GM13977 (cell line): ENCODE measurements around the gene TAPT1.

Experiments
- DNase-seq: peaks from one replicate; pipeline ENCODE4 v3.0.0; 2012; ENCODE audit warnings: low spot score
- in situ Hi-C: fragments of 300-500 bp; cut with MboI; formaldehyde crosslinking; loops from one replicate; pipeline ENCODE4 v1.12.0; 2022; ENCODE audit warnings: low sequenced_read_pairs, low pct_unique_long_range_greater_than_20kb, mixed read lengths, inconsistent platforms; ENCODE audit not compliant: unreplicated experiment
- TF ChIP-seq, protein P1 (sequence below): IDR thresholded peaks from 2 replicates; pipeline ENCODE4 v1.5.1; 2012; ENCODE audit warnings: mild to moderate bottlenecking, control low read depth; ENCODE audit not compliant: insufficient read depth; ENCODE audit errors: extremely low read depth, missing control alignments

Gene TAPT1

DNA sequence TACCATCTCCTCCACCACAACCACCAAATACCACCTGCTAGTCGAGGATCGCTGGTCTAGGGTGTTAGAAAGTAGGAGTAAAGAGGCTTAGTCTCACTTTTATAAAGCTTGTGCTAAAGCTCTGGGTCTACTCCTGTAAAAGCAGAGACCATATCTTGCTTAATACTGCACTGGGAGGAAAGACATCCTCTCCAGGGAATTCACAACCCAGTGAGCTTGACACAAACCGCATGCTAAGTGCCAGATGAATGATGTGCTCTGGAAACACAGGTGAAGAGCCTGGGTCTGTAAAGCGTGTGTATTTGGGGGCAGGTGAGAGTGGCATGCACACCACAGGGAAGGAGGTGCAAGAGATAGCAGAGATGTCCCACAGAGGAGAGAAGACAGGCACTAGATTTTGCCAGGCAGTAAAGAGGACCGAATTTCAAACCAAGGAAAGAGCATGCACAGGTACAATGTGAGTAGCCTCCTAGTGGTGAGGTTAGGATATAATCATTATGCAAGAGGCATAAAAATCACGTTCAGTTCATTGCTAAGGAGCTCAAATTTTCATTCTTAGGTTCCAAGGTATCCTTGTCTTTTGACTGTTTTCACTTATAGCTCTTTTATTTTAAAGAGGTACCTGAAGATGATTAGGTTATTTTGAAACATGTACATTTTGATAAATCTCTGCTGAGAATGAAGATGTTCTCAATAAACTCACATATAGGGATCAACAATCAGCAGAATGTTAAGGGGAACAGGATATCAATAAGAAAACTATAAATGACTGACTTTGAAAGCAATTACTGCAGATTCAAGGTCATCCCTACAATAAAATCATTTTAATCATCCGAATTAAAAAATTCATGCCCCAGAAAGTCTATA lies 20.7 kb downstream of the TAPT1 start:
- TF ChIP-seq, protein P1, sequence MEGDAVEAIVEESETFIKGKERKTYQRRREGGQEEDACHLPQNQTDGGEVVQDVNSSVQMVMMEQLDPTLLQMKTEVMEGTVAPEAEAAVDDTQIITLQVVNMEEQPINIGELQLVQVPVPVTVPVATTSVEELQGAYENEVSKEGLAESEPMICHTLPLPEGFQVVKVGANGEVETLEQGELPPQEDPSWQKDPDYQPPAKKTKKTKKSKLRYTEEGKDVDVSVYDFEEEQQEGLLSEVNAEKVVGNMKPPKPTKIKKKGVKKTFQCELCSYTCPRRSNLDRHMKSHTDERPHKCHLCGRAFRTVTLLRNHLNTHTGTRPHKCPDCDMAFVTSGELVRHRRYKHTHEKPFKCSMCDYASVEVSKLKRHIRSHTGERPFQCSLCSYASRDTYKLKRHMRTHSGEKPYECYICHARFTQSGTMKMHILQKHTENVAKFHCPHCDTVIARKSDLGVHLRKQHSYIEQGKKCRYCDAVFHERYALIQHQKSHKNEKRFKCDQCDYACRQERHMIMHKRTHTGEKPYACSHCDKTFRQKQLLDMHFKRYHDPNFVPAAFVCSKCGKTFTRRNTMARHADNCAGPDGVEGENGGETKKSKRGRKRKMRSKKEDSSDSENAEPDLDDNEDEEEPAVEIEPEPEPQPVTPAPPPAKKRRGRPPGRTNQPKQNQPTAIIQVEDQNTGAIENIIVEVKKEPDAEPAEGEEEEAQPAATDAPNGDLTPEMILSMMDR, result peak; percentile 60
- peak; percentile 40 for DNase-seq
- in situ Hi-C loops, result loop anchor here (25.0 kb wide), 1 partner anchor 1193 kb away; the partner anchor contains the start of gene CPEB2

DNA sequence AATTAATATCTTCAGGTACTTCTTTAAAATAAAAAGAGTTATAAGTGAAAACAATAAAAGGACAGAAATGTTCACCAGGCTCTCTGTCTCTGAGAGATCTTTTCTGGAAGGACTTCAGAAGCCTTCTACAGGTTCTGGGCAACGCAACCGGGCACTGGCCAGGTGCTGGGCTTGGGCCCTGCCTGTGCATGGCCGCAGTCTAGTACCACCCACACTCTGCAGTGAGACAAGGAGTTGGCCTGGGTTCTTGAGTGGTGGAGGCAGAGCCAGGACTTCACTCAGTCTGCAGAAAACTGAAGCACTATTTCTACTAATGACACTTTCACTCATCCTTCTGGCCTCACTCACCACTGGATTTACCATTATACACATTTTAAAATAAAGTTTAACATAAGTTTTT lies 21.8 kb downstream of the TAPT1 start:
- TF ChIP-seq, protein P1, result no peak
- DNase-seq, result no peak
- in situ Hi-C loops, result loop anchor here (25.0 kb wide), 1 partner anchor 1192 kb away; the partner anchor contains the start of gene CPEB2

DNA sequence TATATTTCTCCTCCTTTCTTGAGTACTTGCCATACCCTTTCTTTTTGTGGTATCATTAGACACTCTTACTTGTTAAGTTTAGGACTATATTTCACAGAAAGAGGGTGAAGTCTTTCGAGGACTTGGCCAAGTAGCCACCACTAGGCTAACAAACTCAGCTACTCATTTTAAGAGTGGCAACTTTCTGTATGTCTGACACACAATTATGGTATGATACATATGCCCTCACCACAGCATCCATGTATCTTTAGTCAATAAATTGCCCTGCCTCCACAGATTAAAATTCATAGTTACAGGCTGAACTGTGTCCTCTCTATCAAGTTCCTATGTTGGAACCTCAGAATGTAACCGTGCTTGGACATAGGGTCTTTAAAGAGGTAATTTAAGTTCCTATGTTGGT lies 23.2 kb downstream of the TAPT1 start:
- TF ChIP-seq, protein P1, result no peak
- DNase-seq, result no peak
- in situ Hi-C loops, result loop anchor here (25.0 kb wide), 1 partner anchor 1191 kb away; the partner anchor contains the start of gene CPEB2

DNA sequence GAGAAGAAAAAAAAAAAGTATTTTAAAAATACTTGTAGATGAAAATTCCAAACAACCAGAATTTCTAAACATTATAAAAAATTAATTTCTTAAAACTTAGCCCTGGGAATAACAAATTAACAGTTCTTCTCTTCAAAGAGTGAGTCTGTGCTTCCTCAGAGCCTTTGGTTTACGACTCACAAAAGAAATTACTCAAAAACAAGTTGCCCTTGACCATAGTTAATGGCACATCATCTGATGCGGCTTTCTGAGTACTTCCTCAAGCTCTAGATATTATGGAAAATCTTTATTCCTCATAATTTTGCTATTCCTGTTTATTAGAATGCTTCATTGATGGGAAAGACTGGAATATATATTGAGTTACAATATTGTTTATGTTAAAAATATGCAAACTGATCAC lies 23.7 kb downstream of the TAPT1 start:
- no peak for DNase-seq
- in situ Hi-C loops, result loop anchor here (25.0 kb wide), 1 partner anchor 1190 kb away; the partner anchor contains the start of gene CPEB2
- TF ChIP-seq, protein P1, result no peak

DNA sequence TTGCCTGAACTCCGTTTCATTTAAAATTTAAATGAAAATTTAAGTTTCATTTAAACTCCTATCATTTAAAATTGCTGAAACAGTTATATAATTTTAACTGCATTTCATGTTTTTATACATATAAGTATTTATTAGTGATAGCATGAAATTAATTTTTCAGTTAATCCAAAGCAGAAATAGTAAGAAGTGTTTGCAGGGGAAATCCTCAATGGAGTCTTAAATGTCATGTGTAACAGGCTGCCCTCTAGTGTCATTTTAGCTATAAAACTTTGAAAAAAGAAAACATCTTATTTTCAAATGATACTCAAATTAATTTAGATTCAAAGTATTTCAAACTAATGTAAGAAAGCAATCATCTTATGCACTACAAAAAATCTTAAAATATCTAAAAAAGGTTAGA lies 27.2 kb downstream of the TAPT1 start:
- in situ Hi-C loops, result no loop called here
- no peak for DNase-seq
- TF ChIP-seq, protein P1, result peak; percentile 38

DNA sequence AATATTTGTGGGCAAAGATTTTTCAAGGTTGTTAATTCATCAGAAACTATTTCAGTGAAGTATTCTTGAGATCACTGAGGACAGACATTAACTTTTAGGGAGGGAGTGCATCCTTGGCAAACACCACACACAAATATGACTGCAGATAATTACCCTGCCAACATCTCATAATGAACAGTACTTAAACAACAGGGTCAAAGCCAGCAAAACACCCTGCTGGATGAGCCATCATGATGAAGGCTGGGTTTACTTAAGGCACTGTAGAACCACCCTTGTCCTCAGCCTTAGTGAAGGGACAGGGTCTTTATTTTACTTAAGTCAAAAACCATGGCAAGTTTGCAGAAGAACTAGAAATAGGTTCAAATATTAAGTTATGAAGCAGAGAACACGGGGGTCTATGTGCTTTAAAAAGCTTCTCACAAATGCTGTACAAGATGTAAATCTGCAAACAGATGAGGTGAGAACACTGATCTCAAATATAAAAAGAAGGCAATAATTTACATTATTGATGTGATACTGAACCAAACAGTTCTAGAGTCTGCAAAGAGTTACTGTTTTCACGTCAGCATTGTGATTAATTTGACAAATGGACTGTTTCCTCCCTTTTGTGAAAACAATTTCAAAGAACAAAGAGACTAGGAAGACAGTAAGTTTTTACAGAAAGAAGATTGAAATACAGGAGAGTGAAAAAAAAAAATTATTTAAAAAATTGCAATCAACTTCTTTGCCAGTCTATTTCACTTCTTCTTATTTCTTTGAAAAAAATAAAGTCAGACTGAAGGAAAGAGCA lies 28.2 kb downstream of the TAPT1 start:
- TF ChIP-seq, protein P1, result no peak
- DNase-seq, result no peak
- in situ Hi-C loops, result no loop called here
